SK-N-SH treated with all-trans-retinoic acid at 6 μM for 48 hours (cell line): ENCODE measurements around the gene ARHGEF6.

ENCODE experiments used
- ATAC-seq: fragments of 200-7000 bp; cut with Tn5 transposase; 3 replicates; pipeline ENCODE4 v1.9.1; 2020; ENCODE audit warnings: mild to moderate bottlenecking, moderate library complexity
- ARNTL ChIP-seq: fragments of 450-650 bp; formaldehyde crosslinking; IDR thresholded peaks from 2 replicates; pipeline ENCODE4 v1.5.0; 2020; ENCODE audit warnings: low read depth, mild to moderate bottlenecking, moderate library complexity, borderline replicate concordance
- BACH2 ChIP-seq: fragments of 250-450 bp; sonication (Bioruptor Pico); IDR thresholded peaks from 2 replicates; pipeline ENCODE4 v1.9.0; 2021; ENCODE audit warnings: mild to moderate bottlenecking, borderline replicate concordance
- CSDC2 ChIP-seq: fragments of 250-450 bp; sonication (Bioruptor Pico); IDR thresholded peaks from 2 replicates; pipeline ENCODE4 v1.5.0; 2020; ENCODE audit warnings: mild to moderate bottlenecking, moderate library complexity
- ESRRG ChIP-seq: fragments of 250-450 bp; sonication (Bioruptor Pico); IDR thresholded peaks from 2 replicates; pipeline ENCODE4 v1.6.1; 2021; ENCODE audit warnings: mild to moderate bottlenecking
- GLIS3 ChIP-seq: fragments of 250-450 bp; sonication (Bioruptor Pico); IDR thresholded peaks from 2 replicates; pipeline ENCODE4 v1.5.0; 2020; ENCODE audit warnings: mild to moderate bottlenecking, moderate library complexity
- ISL1 ChIP-seq: fragments of 250-450 bp; sonication (Bioruptor Pico); IDR thresholded peaks from 2 replicates; pipeline ENCODE4 v2.1.2; 2022; ENCODE audit warnings: mild to moderate bottlenecking, moderate library complexity
- OSR1 ChIP-seq: fragments of 250-450 bp; sonication (Bioruptor Pico); IDR thresholded peaks from 2 replicates; pipeline ENCODE4 v1.8.0; 2022; ENCODE audit warnings: moderate library complexity, mild to moderate bottlenecking, inconsistent platforms
- PPARA ChIP-seq: fragments of 250-450 bp; sonication (Bioruptor Pico); IDR thresholded peaks from 2 replicates; pipeline ENCODE4 v1.5.0; 2020; ENCODE audit warnings: mild to moderate bottlenecking, borderline replicate concordance
- RARB ChIP-seq: fragments of 250-450 bp; sonication (Bioruptor Pico); IDR thresholded peaks from 2 replicates; pipeline ENCODE4 v1.8.0; 2021; ENCODE audit warnings: mild to moderate bottlenecking, moderate library complexity
- SNAI2 ChIP-seq: fragments of 250-450 bp; sonication (Bioruptor Pico); IDR thresholded peaks from 2 replicates; pipeline ENCODE4 v1.5.0; 2020; ENCODE audit warnings: mild to moderate bottlenecking, moderate library complexity
- TOX ChIP-seq: fragments of 250-450 bp; sonication (Bioruptor Pico); IDR thresholded peaks from 2 replicates; pipeline ENCODE4 v1.8.0; 2021; ENCODE audit warnings: mild to moderate bottlenecking, moderate library complexity, borderline replicate concordance
- ZC3H10 ChIP-seq: fragments of 250-450 bp; sonication (Bioruptor Pico); IDR thresholded peaks from 2 replicates; pipeline ENCODE4 v1.5.1; 2021; ENCODE audit warnings: mild to moderate bottlenecking, moderate library complexity
- ZFP3 ChIP-seq: fragments of 250-450 bp; sonication (Bioruptor Pico); IDR thresholded peaks from 2 replicates; pipeline ENCODE4 v1.5.0; 2020; ENCODE audit warnings: mild to moderate bottlenecking, moderate library complexity
- ZFP30 ChIP-seq: fragments of 450-650 bp; formaldehyde crosslinking; IDR thresholded peaks from 2 replicates; pipeline ENCODE4 v1.5.0; 2022; ENCODE audit warnings: mild to moderate bottlenecking, moderate library complexity
- ZNF565 ChIP-seq: fragments of 450-650 bp; formaldehyde crosslinking; conservative IDR thresholded peaks from 2 replicates; pipeline ENCODE4 v1.5.0; 2020; ENCODE audit warnings: low read depth, mild to moderate bottlenecking, moderate library complexity
- ZNF70 ChIP-seq: fragments of 450-650 bp; formaldehyde crosslinking; IDR thresholded peaks from 2 replicates; pipeline ENCODE4 v1.5.0; 2020; ENCODE audit warnings: mild to moderate bottlenecking, moderate library complexity
- ZNF8 ChIP-seq: fragments of 450-650 bp; formaldehyde crosslinking; IDR thresholded peaks from 2 replicates; pipeline ENCODE4 v1.5.0; 2020; ENCODE audit warnings: mild to moderate bottlenecking, moderate library complexity
- TF ChIP-seq, protein P1 (sequence below): fragments of 250-450 bp; sonication (Bioruptor Pico); IDR thresholded peaks from 2 replicates; pipeline ENCODE4 v1.5.1; 2021; ENCODE audit warnings: mild to moderate bottlenecking, moderate library complexity
- TF ChIP-seq, protein P2 (sequence below): fragments of 250-450 bp; sonication (Bioruptor Pico); IDR thresholded peaks from 2 replicates; pipeline ENCODE4 v1.8.0; 2021; ENCODE audit warnings: low read depth, mild to moderate bottlenecking, moderate library complexity, borderline replicate concordance
- TF ChIP-seq, protein P3 (sequence below): fragments of 250-450 bp; sonication (Bioruptor Pico); IDR thresholded peaks from 2 replicates; pipeline ENCODE4 v1.5.1; 2020; ENCODE audit warnings: low read depth, mild to moderate bottlenecking, moderate library complexity
- TF ChIP-seq, protein P4 (sequence below): fragments of 250-450 bp; sonication (Bioruptor Pico); IDR thresholded peaks from 2 replicates; pipeline ENCODE4 v1.5.0; 2020; ENCODE audit warnings: mild to moderate bottlenecking, moderate library complexity
- TF ChIP-seq, protein P5 (sequence below): fragments of 250-450 bp; sonication (Bioruptor Pico); IDR thresholded peaks from 2 replicates; pipeline ENCODE4 v1.8.0; 2020; ENCODE audit warnings: mild to moderate bottlenecking, moderate library complexity, borderline replicate concordance

The ARHGEF6 gene

DNA sequence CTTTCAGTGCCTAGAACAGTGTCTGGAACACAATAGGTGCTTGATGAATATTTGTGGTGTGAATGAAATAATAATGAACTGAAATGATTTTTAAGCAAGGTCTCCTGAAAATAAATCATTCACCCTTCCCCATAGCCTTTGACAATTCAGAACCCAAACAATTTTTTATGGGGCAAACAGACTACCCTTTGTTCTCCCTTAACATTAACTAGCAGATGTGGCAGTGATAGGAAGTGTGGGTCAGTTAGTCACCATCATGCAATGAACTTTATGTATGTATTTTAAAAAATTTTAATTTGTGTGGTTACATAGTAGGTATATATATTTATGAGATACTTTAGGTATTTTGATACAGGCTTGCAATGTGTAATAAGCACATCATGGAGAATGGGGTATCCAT lies 160.0 kb downstream of the ARHGEF6 start:
- TF ChIP-seq ZNF8 (CRISPR knock-in tag), result no peak
- TF ChIP-seq, protein P1, sequence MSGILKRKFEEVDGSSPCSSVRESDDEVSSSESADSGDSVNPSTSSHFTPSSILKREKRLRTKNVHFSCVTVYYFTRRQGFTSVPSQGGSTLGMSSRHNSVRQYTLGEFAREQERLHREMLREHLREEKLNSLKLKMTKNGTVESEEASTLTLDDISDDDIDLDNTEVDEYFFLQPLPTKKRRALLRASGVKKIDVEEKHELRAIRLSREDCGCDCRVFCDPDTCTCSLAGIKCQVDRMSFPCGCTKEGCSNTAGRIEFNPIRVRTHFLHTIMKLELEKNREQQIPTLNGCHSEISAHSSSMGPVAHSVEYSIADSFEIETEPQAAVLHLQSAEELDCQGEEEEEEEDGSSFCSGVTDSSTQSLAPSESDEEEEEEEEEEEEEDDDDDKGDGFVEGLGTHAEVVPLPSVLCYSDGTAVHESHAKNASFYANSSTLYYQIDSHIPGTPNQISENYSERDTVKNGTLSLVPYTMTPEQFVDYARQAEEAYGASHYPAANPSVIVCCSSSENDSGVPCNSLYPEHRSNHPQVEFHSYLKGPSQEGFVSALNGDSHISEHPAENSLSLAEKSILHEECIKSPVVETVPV (CRISPR knock-in tag), result no peak
- TF ChIP-seq ZNF70, result no peak
- TF ChIP-seq, protein P2, sequence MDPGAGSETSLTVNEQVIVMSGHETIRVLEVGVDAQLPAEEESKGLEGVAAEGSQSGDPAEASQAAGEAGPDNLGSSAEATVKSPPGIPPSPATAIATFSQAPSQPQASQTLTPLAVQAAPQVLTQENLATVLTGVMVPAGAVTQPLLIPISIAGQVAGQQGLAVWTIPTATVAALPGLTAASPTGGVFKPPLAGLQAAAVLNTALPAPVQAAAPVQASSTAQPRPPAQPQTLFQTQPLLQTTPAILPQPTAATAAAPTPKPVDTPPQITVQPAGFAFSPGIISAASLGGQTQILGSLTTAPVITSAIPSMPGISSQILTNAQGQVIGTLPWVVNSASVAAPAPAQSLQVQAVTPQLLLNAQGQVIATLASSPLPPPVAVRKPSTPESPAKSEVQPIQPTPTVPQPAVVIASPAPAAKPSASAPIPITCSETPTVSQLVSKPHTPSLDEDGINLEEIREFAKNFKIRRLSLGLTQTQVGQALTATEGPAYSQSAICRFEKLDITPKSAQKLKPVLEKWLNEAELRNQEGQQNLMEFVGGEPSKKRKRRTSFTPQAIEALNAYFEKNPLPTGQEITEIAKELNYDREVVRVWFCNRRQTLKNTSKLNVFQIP (CRISPR knock-in tag), result no peak
- TF ChIP-seq CSDC2, result no peak
- TF ChIP-seq ZFP30 (CRISPR knock-in tag), result no peak
- no peak for TF ChIP-seq OSR1 (CRISPR knock-in tag)
- ATAC-seq, result no peak

DNA sequence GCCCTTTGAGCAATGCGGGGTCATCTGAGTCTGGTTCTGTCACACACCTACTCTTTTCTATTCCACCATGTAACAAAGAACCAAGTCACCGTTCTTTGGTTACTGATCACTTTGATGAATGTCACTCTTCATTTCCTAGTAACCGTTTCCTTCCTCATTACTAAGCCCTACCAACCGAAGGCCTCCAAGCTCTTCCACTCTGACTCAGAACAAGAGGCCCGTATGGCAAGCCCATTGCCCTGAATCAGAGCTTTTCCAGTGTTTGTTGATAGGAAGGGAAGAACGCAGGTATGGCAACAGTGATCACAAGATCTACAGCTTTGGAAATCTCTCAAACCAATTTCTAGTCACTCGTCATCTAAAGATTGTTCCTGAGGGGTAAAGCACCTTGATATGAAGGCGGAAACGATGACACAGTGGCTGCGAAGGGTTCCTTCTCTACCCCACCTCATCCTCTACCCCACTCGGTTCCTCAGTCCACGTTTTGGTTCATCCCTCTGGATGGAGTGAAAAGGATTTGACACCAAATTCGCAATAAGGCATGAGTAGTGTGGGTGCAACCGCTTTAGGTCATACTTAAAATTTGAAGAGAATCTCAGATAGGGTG lies 160.7 kb downstream of the ARHGEF6 start:
- no peak for ATAC-seq
- TF ChIP-seq ZNF565 (CRISPR knock-in tag) (no peak), ZFP3 (CRISPR knock-in tag) (no peak), ZFP30 (CRISPR knock-in tag) (no peak), GLIS3 (CRISPR knock-in tag) (no peak), OSR1 (CRISPR knock-in tag) (no peak), ZC3H10 (CRISPR knock-in tag) (no peak), BACH2 (no peak), SNAI2 (CRISPR knock-in tag) (no peak), ZNF70 (no peak), RARB (CRISPR knock-in tag) (no peak), ESRRG (CRISPR knock-in tag) (no peak), ARNTL (CRISPR knock-in tag) (no peak), PPARA (CRISPR knock-in tag) (no peak), ISL1 (CRISPR knock-in tag) (no peak), TOX (CRISPR knock-in tag) (no peak), CSDC2 (no peak)
- TF ChIP-seq, protein P2 (CRISPR knock-in tag), result no peak
- TF ChIP-seq, protein P3, sequence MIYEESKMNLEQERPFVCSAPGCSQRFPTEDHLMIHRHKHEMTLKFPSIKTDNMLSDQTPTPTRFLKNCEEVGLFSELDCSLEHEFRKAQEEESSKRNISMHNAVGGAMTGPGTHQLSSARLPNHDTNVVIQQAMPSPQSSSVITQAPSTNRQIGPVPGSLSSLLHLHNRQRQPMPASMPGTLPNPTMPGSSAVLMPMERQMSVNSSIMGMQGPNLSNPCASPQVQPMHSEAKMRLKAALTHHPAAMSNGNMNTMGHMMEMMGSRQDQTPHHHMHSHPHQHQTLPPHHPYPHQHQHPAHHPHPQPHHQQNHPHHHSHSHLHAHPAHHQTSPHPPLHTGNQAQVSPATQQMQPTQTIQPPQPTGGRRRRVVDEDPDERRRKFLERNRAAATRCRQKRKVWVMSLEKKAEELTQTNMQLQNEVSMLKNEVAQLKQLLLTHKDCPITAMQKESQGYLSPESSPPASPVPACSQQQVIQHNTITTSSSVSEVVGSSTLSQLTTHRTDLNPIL (CRISPR knock-in tag), result no peak
- TF ChIP-seq, protein P4, sequence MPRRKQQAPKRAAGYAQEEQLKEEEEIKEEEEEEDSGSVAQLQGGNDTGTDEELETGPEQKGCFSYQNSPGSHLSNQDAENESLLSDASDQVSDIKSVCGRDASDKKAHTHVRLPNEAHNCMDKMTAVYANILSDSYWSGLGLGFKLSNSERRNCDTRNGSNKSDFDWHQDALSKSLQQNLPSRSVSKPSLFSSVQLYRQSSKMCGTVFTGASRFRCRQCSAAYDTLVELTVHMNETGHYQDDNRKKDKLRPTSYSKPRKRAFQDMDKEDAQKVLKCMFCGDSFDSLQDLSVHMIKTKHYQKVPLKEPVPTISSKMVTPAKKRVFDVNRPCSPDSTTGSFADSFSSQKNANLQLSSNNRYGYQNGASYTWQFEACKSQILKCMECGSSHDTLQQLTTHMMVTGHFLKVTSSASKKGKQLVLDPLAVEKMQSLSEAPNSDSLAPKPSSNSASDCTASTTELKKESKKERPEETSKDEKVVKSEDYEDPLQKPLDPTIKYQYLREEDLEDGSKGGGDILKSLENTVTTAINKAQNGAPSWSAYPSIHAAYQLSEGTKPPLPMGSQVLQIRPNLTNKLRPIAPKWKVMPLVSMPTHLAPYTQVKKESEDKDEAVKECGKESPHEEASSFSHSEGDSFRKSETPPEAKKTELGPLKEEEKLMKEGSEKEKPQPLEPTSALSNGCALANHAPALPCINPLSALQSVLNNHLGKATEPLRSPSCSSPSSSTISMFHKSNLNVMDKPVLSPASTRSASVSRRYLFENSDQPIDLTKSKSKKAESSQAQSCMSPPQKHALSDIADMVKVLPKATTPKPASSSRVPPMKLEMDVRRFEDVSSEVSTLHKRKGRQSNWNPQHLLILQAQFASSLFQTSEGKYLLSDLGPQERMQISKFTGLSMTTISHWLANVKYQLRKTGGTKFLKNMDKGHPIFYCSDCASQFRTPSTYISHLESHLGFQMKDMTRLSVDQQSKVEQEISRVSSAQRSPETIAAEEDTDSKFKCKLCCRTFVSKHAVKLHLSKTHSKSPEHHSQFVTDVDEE, result no peak
- TF ChIP-seq, protein P5, sequence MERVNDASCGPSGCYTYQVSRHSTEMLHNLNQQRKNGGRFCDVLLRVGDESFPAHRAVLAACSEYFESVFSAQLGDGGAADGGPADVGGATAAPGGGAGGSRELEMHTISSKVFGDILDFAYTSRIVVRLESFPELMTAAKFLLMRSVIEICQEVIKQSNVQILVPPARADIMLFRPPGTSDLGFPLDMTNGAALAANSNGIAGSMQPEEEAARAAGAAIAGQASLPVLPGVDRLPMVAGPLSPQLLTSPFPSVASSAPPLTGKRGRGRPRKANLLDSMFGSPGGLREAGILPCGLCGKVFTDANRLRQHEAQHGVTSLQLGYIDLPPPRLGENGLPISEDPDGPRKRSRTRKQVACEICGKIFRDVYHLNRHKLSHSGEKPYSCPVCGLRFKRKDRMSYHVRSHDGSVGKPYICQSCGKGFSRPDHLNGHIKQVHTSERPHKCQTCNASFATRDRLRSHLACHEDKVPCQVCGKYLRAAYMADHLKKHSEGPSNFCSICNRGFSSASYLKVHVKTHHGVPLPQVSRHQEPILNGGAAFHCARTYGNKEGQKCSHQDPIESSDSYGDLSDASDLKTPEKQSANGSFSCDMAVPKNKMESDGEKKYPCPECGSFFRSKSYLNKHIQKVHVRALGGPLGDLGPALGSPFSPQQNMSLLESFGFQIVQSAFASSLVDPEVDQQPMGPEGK (CRISPR knock-in tag), result no peak
